Measurements from ENCODE around the gene DLEC1.

Gene DLEC1

DNA sequence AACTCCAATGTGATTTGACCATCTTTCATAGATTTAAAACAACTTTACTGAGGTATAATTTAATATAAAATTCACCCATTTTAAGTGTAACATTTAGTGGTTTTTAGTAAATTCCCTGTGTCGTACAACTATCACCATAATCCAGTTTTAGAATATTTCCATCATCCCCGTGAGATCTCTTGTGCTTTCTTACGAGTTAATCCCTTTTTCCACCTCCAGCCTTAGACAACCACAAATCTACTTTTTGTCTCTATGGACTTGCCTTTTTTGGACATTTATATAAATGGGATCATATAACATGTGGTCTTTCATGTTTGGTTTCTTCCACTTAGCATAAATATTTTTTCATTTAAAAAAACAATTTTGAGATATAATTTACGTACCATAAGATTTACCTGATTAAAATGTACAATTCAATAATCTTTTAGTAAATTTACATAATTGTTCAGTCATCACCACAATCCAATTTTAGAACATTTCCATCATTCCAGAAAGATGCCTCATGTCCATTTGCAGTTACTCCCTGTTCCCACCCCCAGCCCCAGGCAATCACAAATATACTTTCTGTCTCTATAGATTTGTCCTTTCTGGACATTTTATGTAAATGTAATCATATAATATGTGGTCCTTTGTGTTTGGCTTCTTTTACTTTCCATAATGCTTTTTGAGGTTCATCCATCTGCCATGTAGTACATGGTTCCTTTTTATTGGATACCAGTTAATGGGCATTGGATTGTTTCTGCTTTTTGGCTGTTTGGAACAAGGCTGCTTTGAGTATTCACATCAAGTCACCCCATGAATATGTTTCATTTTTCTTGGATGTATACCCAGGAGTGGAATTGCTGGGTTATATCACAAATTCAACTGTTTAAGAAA, 129.4 kb downstream of the DLEC1 start:
- Histone ChIP-seq H3K27ac (replicated peaks; ENCODE audit: low read length) (no peak overlapping the region), H3K4me2 (ENCODE audit: insufficient read depth, low read length, poor library complexity, severe bottlenecking) (no peak overlapping the region), H3K27me3 (ENCODE audit: control insufficient read depth in 3 of 3, insufficient read depth in 3 of 3, low read depth in 1 of 3, low read length in 3 of 3) (no peaks in the 10 kb centered on the region), H2BK5ac (ENCODE audit: low read length) (no peak overlapping the region), H3K18ac (ENCODE audit: low read length) (no peak overlapping the region), H4K91ac (ENCODE audit: low read depth, low read length, poor library complexity) (no peak overlapping the region), H3K4me1 (ENCODE audit: control insufficient read depth in 2 of 2, insufficient read depth in 1 of 2, low read depth in 1 of 2, low read length in 2 of 2) (peaks cover 2 to 4% of the 10 kb centered on the region in 2 donors), H3K4ac (ENCODE audit: low read length) (no peak overlapping the region), H3K9ac (ENCODE audit: low read depth, low read length, poor library complexity) (no peak overlapping the region), H4K8ac (ENCODE audit: low read depth, low read length) (no peak overlapping the region), H3K14ac (ENCODE audit: low read length) (no peak overlapping the region), H3K36me3 (replicated peaks in 1 of 2; ENCODE audit: control insufficient read depth in 2 of 2, insufficient read depth in 2 of 2, low read length in 2 of 2) (peaks cover 0 to 3% of the 10 kb centered on the region in 2 donors), H2BK120ac (ENCODE audit: low read depth, low read length) (no peak overlapping the region), H3K23ac (ENCODE audit: low read depth, low read length, poor library complexity) (no peak overlapping the region), H3K4me3 (ENCODE audit: low read length in 2 of 2) (no peak overlapping the region), H2BK15ac (ENCODE audit: low read length) (no peak overlapping the region), H2AK5ac (ENCODE audit: low read depth, low read length) (no peak overlapping the region), H3K79me1 (ENCODE audit: low read depth, low read length) (peaks cover 8% of the 10 kb centered on the region), H2BK12ac (ENCODE audit: low read length) (no peak overlapping the region), H2AFZ (ENCODE audit: low read length) (no peak overlapping the region), H3K9me3 (replicated peaks in 1 of 2; ENCODE audit: control insufficient read depth in 2 of 2, insufficient read depth in 1 of 2, low read depth in 1 of 2, low read length in 2 of 2) (no peaks in the 10 kb centered on the region)
- DNase-seq (ENCODE audit: low spot score) = no peak
- no CpG with 5 or more reads among the region's 4 CpGs for WGBS, 2 donors (ENCODE audit: extremely low coverage in 2 of 2, insufficient read length in 2 of 2, insufficient replicate concordance in 1 of 2)

DNA sequence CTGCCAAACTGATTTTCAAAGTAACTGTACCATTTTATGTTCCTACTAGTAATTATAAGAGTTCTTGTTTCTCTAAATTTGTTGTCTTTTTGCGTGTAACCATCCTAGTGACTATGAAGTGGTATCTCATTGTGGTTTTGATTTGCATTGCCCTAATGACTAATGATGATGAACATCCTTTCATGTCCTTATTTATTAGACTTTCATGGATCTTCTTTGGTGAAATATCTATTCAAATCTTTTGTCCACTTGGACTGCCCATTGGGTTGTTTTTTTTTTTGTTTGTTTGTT, 130.0 kb downstream of the DLEC1 start:
- Histone ChIP-seq H2BK12ac (ENCODE audit: low read length) (no peak overlapping the region), H3K27me3 (ENCODE audit: control insufficient read depth in 3 of 3, insufficient read depth in 3 of 3, low read depth in 1 of 3, low read length in 3 of 3) (no peaks in the 10 kb centered on the region), H4K91ac (ENCODE audit: low read depth, low read length, poor library complexity) (no peak overlapping the region), H2AFZ (ENCODE audit: low read length) (no peak overlapping the region), H3K18ac (ENCODE audit: low read length) (no peak overlapping the region), H2BK120ac (ENCODE audit: low read depth, low read length) (no peak overlapping the region), H3K14ac (ENCODE audit: low read length) (no peak overlapping the region), H3K23ac (ENCODE audit: low read depth, low read length, poor library complexity) (no peak overlapping the region), H2BK15ac (ENCODE audit: low read length) (no peak overlapping the region), H3K4ac (ENCODE audit: low read length) (no peak overlapping the region), H3K4me3 (ENCODE audit: low read length in 2 of 2) (no peak overlapping the region), H3K36me3 (replicated peaks in 1 of 2; ENCODE audit: control insufficient read depth in 2 of 2, insufficient read depth in 2 of 2, low read length in 2 of 2) (peaks cover 0 to 3% of the 10 kb centered on the region in 2 donors), H3K9me3 (replicated peaks in 1 of 2; ENCODE audit: control insufficient read depth in 2 of 2, insufficient read depth in 1 of 2, low read depth in 1 of 2, low read length in 2 of 2) (no peaks in the 10 kb centered on the region), H3K4me2 (ENCODE audit: insufficient read depth, low read length, poor library complexity, severe bottlenecking) (no peak overlapping the region), H4K8ac (ENCODE audit: low read depth, low read length) (no peak overlapping the region), H2AK5ac (ENCODE audit: low read depth, low read length) (no peak overlapping the region), H3K79me1 (ENCODE audit: low read depth, low read length) (peaks cover 8% of the 10 kb centered on the region), H3K27ac (replicated peaks; ENCODE audit: low read length) (no peak overlapping the region), H3K9ac (ENCODE audit: low read depth, low read length, poor library complexity) (no peak overlapping the region), H3K4me1 (ENCODE audit: control insufficient read depth in 2 of 2, insufficient read depth in 1 of 2, low read depth in 1 of 2, low read length in 2 of 2) (peaks cover 2 to 4% of the 10 kb centered on the region in 2 donors), H2BK5ac (ENCODE audit: low read length) (no peak overlapping the region)
- DNase-seq (ENCODE audit: low spot score) = no peak
- no CpG with 5 or more reads among the region's 1 CpG for WGBS, 2 donors (ENCODE audit: extremely low coverage in 2 of 2, insufficient read length in 2 of 2, insufficient replicate concordance in 1 of 2)

DNA sequence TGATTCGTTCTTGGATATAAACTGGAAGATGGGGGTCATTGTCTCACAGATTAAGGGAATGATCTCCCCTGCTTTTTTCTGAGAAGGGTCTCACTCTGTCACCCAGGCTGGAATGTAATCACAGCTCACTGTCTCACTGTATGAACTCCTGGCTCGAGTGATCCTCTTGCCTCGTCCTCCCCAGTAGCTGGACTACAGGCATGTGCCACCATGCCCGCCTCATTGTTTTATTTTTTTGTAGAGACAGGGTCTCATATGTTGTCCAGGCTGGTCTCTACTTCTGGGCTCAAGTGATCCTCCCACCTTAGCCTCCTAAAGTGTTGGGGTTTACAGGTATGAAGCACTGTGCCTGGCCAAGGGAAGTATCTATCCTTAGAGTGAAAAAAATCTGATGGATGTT, 131.7 kb downstream of the DLEC1 start:
- Histone ChIP-seq H2BK12ac (ENCODE audit: low read length) (no peak overlapping the region), H2AFZ (ENCODE audit: low read length) (no peak overlapping the region), H2BK5ac (ENCODE audit: low read length) (no peak overlapping the region), H3K18ac (ENCODE audit: low read length) (no peak overlapping the region), H2AK5ac (ENCODE audit: low read depth, low read length) (no peak overlapping the region), H3K9ac (ENCODE audit: low read depth, low read length, poor library complexity) (no peak overlapping the region), H3K4me1 (ENCODE audit: control insufficient read depth in 2 of 2, insufficient read depth in 1 of 2, low read depth in 1 of 2, low read length in 2 of 2) (peaks cover 2% of the 10 kb centered on the region in 2 donors), H4K8ac (ENCODE audit: low read depth, low read length) (no peak overlapping the region), H3K23ac (ENCODE audit: low read depth, low read length, poor library complexity) (no peak overlapping the region), H2BK120ac (ENCODE audit: low read depth, low read length) (no peak overlapping the region), H3K27ac (replicated peaks; ENCODE audit: low read length) (no peak overlapping the region), H4K91ac (ENCODE audit: low read depth, low read length, poor library complexity) (no peak overlapping the region), H3K79me1 (ENCODE audit: low read depth, low read length) (peaks cover 7% of the 10 kb centered on the region), H3K4me3 (ENCODE audit: low read length in 2 of 2) (no peak overlapping the region), H2BK15ac (ENCODE audit: low read length) (no peak overlapping the region), H3K27me3 (ENCODE audit: control insufficient read depth in 3 of 3, insufficient read depth in 3 of 3, low read depth in 1 of 3, low read length in 3 of 3) (no peaks in the 10 kb centered on the region), H3K14ac (ENCODE audit: low read length) (no peak overlapping the region), H3K4ac (ENCODE audit: low read length) (no peak overlapping the region), H3K4me2 (ENCODE audit: insufficient read depth, low read length, poor library complexity, severe bottlenecking) (no peak overlapping the region), H3K9me3 (replicated peaks in 1 of 2; ENCODE audit: control insufficient read depth in 2 of 2, insufficient read depth in 1 of 2, low read depth in 1 of 2, low read length in 2 of 2) (no peaks in the 10 kb centered on the region), H3K36me3 (replicated peaks in 1 of 2; ENCODE audit: control insufficient read depth in 2 of 2, insufficient read depth in 2 of 2, low read length in 2 of 2) (peaks cover 0 to 3% of the 10 kb centered on the region in 2 donors)
- no CpG with 5 or more reads among the region's 4 CpGs for WGBS, 2 donors (ENCODE audit: extremely low coverage in 2 of 2, insufficient read length in 2 of 2, insufficient replicate concordance in 1 of 2)
- no peak for DNase-seq (ENCODE audit: low spot score)

DNA sequence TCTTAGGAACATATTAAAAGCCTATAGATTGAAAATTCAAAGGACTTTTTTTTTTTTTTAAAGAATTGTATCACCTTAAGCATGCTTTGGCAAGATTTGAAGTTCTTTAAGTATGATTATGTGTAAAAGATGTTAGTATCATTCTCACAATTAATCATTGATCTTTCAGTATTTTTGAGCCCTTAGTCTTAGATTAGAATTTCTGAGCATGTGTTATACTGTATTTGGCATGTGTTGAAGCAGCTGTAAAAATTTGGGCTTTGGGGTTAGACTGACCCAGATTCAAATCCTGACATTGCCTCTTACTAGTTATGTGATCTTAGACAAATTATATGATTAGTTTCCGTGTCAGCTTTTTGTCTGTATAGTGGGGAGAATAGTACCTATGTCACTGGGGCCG, 132.6 kb downstream of the DLEC1 start:
- no peak overlapping the region for H3K14ac ChIP-seq (ENCODE audit: low read length)
- H2AK5ac ChIP-seq (ENCODE audit: low read depth, low read length) = no peak overlapping the region
- DNase-seq (ENCODE audit: low spot score) = no peak
- H4K8ac ChIP-seq (ENCODE audit: low read depth, low read length) = no peak overlapping the region
- H3K18ac ChIP-seq (ENCODE audit: low read length) = no peak overlapping the region
- H2BK12ac ChIP-seq (ENCODE audit: low read length) = no peak overlapping the region
- H3K4ac ChIP-seq (ENCODE audit: low read length) = no peak overlapping the region
- H2BK15ac ChIP-seq (ENCODE audit: low read length) = no peak overlapping the region
- H3K4me3 ChIP-seq (ENCODE audit: low read length in 2 of 2) = no peak overlapping the region
- no peaks in the 10 kb centered on the region for H3K27me3 ChIP-seq (ENCODE audit: control insufficient read depth in 3 of 3, insufficient read depth in 3 of 3, low read depth in 1 of 3, low read length in 3 of 3)
- no peak overlapping the region for H3K23ac ChIP-seq (ENCODE audit: low read depth, low read length, poor library complexity)
- H3K9me3 ChIP-seq (replicated peaks in 1 of 2; ENCODE audit: control insufficient read depth in 2 of 2, insufficient read depth in 1 of 2, low read depth in 1 of 2, low read length in 2 of 2) = no peaks in the 10 kb centered on the region
- H3K27ac ChIP-seq (replicated peaks; ENCODE audit: low read length) = no peak overlapping the region
- H3K4me2 ChIP-seq (ENCODE audit: insufficient read depth, low read length, poor library complexity, severe bottlenecking) = no peak overlapping the region
- H2BK120ac ChIP-seq (ENCODE audit: low read depth, low read length) = no peak overlapping the region
- peaks cover 0 to 2% of the 10 kb centered on the region in 2 donors for H3K4me1 ChIP-seq (ENCODE audit: control insufficient read depth in 2 of 2, insufficient read depth in 1 of 2, low read depth in 1 of 2, low read length in 2 of 2)
- H3K9ac ChIP-seq (ENCODE audit: low read depth, low read length, poor library complexity) = no peak overlapping the region
- H4K91ac ChIP-seq (ENCODE audit: low read depth, low read length, poor library complexity) = no peak overlapping the region
- H2AFZ ChIP-seq (ENCODE audit: low read length) = no peak overlapping the region
- H2BK5ac ChIP-seq (ENCODE audit: low read length) = no peak overlapping the region
- H3K36me3 ChIP-seq (replicated peaks in 1 of 2; ENCODE audit: control insufficient read depth in 2 of 2, insufficient read depth in 2 of 2, low read length in 2 of 2) = peaks cover 0 to 3% of the 10 kb centered on the region in 2 donors
- peaks cover 2% of the 10 kb centered on the region for H3K79me1 ChIP-seq (ENCODE audit: low read depth, low read length)
- WGBS, 2 donors (ENCODE audit: extremely low coverage in 2 of 2, insufficient read length in 2 of 2, insufficient replicate concordance in 1 of 2) = no CpG with 5 or more reads among the region's 2 CpGs

Data from neuronal stem cell (in vitro differentiated cells).